ENCODE measurements around the gene ILF2.
A peak's percentile ranks its signal among the peaks of the same experiment; 100 is the strongest.

GRCh38 chr1:153678519-153679336 is 7.9 kb upstream of the ILF2 start, which contains the start of gene NPR1:
- TF ChIP-seq, protein P1, sequence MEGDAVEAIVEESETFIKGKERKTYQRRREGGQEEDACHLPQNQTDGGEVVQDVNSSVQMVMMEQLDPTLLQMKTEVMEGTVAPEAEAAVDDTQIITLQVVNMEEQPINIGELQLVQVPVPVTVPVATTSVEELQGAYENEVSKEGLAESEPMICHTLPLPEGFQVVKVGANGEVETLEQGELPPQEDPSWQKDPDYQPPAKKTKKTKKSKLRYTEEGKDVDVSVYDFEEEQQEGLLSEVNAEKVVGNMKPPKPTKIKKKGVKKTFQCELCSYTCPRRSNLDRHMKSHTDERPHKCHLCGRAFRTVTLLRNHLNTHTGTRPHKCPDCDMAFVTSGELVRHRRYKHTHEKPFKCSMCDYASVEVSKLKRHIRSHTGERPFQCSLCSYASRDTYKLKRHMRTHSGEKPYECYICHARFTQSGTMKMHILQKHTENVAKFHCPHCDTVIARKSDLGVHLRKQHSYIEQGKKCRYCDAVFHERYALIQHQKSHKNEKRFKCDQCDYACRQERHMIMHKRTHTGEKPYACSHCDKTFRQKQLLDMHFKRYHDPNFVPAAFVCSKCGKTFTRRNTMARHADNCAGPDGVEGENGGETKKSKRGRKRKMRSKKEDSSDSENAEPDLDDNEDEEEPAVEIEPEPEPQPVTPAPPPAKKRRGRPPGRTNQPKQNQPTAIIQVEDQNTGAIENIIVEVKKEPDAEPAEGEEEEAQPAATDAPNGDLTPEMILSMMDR (IDR thresholded peaks at IDR 0.05) = 0 out of 2 replicates have a peak, but pooled peaks have one; percentile 0
- no peak for TF ChIP-seq ZFX (IDR thresholded peaks at IDR 0.05; ENCODE audit: borderline replicate concordance)
